NCI-H187 (cell line): ENCODE data around the gene OLA1.

Experiments used
- DNase-seq, 2 experiments: peaks; one replicate each; lab custom pipeline; 2025; lab: John Stamatoyannopoulos, UW

Gene OLA1

GRCh38 chr2:174224665-174225288, 23.6 kb downstream of the OLA1 start:
- DNase-seq: no peak

DNA sequence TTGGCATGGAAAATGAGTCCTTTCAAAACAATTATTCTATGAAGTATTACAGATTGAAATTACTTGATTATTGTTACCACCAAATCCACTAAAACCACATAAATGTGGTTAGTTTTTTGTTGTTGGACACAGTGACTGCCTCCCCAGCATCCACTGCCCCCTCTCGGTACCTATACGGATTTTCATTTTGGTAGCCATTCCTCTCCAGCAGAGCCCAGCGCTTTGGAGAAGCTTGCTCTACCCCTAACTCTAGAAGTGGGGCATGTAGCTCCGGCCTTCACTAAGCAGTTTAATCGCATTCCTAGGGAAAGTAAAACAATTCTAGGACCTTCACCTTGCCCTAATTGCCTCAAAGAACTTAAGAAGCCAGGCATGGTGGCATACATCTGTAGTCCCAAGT, 24.2 kb downstream of the OLA1 start:
- DNase-seq: no peak

DNA sequence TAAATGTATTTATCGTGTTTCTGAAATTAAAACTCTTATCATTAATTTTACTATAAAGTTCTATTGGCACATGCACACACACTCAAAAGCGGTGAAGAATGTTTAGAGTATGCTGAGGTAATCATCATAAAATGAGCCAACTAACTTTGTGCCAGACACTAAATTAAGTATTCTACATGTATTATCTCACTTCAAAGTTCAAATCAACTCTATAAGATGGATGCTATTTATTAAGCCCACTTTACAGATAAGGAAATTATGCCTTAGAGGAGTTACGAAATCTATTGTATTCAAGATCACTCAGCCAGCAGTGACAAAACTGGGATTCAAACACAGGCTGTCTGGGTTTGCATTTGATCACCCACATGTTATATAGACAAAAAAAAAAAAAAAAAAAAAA, 24.9 kb downstream of the OLA1 start:
- no peak for DNase-seq

DNA sequence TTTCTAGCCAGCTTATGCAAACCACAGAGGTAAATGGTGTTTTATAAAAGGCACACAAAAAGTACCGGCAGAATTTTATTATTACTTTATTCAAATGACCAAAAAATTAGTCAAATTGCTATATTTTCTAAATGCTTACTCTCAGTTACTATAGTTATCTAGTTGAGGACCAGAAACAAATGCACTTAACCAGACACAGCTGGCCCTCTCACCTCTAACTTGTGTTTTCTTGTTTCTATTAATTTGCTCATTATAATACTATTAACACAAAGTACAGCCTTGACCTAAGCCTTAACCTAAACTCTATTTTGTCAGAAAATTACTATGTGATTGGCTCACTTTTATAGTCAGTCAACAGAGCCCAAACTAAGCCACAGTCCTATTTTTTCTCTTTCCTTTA, 26.2 kb downstream of the OLA1 start:
- no peak for DNase-seq

- no peak for DNase-seq
Measured at GRCh38 chr2:174219321-174219720, 29.0 kb downstream of the OLA1 start.

DNA sequence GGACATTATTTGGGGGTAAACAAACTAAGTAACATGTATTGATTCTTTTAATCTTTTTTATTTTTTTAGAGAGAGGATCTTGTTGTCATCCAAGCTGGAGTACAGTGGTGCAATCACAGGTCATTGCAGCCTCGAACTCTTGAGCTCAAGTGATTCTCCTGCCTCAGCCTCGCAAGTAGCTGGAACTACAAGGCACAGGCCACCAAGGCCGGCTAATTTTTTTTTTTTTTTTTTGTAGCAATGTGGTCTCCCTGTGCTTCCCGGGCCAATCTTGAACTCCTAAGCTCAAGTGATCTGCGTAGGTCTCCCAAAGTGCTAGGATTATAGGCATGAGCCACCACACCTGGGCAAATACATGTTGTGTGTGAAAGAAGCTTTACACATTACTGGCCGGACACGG, 29.6 kb downstream of the OLA1 start:
- DNase-seq: no peak

DNA sequence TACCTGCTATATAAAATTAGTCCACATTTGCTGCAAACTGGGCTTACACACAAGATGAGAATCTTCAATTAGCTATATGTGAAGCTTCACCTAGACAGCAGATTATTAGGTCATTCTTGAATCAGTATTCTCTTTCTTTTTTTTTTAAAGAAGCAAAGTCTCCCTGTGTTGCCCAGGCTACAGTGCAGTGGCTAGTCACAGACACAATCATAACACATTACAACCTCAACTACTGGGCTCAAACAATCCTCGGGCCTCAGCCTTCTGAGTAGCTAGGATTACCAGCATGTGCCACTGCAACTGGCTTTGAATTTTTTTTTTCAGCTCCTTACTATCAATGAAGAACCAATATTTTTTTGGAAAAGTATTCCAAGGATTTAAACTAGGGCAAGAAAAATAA, 30.5 kb downstream of the OLA1 start:
- no peak for DNase-seq

GRCh38 chr2:174211954-174212353, 36.4 kb downstream of the OLA1 start:
- DNase-seq: no peak

- no peak for DNase-seq
Measured at GRCh38 chr2:174210862-174211261, 37.5 kb downstream of the OLA1 start.

DNA sequence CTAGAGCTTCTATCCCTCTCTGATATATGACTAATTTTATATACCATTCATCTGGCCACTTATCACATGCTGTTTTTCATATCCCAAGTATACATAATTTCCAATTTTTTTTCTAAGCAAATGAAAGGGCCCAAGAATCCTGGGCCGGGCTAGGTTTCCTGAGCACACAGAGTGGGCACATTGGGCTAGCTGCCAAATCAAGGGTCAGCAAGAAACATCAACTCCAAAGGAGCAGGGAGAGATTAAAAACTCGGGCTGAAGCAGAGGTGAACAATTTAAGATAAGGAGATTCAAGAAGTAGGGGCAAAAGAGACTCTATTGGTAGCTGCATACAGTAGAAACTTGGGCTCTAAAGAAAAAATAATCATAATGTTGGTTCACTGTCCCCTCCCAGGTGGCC, 39.0 kb downstream of the OLA1 start:
- no peak for DNase-seq

DNA sequence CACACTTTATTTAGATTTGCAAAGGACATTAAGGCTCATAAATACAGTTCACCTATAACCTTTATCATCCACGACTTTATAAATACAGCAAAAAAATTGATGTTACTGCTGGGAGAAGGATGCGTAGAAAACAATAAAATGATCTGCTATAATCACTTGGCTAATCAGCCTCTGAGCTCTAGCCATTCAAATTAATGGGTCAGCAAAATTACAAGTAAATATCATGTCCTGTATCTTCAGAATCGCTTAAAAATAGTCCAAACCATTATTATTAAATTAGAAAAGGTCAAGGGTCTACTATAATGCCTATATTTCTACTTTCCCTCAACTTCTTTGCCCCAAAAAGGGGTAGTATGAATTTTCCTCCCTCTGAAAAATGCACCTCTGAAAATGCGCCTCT, 40.3 kb downstream of the OLA1 start:
- DNase-seq: no peak

GRCh38 chr2:174205562-174205961, 42.8 kb downstream of the OLA1 start:
- DNase-seq: no peak

DNA sequence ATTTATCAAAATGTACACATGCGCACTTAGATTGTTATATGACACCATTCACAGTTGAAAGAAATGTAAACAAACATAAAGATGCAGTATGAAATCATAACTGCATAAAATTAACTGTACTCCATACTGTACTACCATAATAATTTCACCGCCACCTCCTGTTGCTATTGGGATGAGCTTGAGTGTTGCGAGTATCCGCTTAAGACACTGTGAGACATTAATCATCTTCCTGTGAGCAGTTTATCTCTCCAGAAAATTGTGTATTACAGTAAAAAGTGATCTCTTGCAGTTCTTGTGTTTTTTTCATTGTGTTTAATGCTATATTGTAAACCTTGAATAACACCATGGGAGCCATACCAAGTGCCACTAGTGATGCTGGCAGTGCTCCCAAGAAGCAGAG, 46.1 kb downstream of the OLA1 start:
- no peak for DNase-seq

DNA sequence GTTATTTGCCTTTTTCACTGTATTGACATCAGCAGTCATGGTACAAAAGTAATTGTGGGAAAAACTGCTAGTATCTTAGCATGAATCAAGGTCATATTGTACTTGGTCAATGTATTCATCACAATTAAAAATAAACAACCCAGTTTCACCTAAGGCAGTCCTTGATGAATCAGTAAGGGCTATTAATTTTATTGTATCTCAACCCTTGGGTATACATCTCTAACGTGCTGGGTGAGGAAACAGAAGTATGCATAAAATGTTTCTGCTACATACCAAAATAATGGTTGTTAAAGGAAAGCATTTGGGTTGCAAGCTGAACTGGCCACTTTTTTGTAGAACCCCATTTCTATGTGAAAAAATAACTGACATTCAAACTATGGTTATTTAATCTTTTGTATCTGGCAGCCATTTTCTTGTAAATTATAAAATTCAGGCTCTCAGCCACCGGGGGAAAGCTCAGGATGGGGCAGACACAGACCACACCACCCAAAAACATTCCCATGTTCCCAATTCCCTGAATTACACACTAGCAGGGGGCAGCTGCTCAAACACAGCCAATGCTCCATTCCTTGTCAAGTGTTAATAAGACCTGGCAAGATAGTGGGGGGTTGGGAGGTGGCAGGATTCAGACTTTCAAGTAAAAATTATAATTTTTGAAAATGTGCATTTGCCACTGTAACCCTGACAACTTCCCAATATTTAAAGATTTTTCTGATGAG, 49.3 kb downstream of the OLA1 start:
- DNase-seq: no peak

DNA sequence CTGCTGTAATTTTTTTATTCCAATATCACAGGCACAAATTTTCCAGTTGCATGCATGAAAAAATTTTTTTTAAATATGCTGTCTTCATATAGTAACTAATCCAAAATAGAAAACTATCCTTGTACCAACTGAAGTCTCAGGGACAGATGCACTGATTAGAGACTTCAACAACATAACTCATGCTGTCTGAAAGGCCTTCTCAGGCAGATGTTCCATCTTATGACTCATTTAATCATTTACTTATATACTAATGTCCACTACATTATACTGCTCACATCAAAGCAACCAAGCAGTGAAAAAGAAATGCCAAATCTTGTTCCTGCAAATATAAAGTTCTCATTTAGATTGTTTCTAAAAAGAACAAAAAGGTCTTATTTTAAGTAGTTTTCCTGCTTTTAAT, 53.1 kb downstream of the OLA1 start:
- DNase-seq: no peak

DNA sequence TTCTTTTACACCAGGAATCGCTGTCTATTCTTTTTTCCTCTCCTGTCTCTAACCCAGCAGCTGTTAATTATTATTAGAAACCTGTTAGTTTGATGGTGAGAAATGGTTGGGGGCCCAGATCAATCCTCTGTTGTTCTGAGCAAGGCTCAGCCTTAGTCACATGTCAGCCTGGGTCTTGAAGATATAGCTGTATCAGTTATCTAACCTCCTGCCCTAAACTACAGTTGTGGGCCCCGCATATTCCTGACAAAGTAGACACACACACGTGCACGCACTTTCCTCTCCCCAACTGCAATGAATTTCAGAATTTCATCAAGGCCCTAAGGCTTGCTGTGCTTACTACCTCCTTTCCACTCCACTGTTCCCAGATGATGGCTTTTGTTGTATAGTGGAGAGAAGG, 54.6 kb downstream of the OLA1 start:
- no peak for DNase-seq

DNA sequence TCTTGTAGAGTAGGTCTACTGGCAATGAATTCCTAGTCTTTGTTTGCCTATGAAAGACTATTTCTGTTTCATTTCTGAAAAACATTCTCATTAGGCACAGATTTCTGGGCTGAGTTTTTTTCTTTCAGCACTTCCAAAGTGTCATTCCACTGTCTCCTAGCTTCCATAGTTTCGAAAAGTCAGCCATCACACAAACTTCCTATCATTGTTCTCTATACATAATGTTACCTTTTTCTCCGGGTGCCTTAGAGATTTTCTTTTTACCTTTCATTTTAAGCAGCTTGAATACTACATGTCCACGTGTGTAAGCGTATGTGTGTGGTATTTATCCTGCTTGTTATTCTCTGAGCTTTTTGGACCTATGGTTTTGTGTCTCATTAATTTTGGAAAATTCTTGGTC, 55.7 kb downstream of the OLA1 start:
- no peak for DNase-seq

DNA sequence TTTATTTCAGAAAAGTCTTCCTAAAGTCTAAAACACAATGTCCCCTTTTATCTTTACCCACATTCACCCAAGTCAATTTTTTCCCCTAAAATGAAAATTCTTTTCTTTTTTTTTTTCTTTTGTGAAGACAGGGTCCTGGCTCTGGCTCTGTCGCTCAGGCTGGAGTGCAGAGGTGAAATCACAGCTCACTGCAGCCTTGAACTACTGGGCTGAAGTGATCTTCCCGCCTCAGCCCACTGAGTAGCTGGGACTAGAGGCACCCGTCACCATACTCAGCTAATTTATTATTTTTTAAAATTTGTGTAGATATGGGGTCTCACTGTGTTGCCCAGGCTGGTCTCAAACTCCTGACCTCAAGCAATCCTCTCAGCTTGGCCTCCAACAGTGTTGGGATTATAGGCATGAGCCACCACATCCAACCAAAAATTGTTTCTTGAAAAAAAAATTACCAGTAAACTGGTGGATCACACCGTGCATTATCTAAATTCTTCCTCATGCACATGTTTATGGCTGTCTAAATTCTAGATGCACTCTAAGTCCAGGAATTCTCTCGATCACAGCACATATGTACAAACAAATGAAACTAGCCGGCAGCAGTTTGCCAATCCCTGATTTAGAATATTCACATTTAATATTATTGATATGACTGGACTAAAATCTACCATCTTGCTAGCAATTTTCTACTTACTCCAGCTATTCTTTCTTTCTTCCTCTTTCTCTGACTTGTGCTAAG, 56.8 kb downstream of the OLA1 start:
- no peak for DNase-seq

DNA sequence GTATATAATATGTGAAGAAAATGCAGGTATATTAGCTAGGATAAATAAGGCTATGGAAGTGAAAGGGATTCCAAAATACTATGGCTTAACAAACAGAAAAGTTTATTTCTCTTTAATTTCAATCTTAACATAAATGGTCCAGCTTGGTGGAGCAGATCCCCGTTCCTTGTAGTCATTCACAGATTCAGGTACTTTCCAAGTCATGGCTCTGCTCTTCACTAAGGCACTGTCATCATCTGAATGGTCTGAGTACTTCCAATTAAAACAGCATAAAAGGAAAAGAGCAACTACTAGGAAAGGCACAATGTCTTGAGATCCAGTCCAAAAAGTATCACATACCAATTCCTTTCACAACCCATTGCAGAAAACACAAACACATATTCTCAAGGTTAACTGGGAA, 63.4 kb downstream of the OLA1 start:
- DNase-seq: no peak

- no peak for DNase-seq
Measured at GRCh38 chr2:174184504-174184903, 63.8 kb downstream of the OLA1 start.

DNA sequence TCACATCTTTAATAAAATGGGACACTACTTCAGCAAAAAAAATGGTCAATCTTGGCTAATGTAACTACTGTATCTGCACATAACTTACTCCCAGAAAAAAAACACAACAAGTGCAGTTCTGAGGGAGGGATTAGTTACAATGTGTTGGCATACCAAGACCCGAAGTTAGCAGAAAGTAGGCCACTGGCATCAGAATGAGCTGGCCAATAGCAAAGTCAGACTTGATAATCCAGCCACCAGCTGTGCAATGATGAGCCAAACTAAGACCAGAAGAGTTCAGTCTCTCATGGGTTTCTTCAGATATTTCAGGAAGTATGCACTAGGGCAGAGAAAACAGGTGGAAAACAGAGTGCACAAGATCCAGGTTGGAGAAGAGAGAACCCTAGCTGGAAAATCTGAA, 65.3 kb downstream of the OLA1 start:
- no peak for DNase-seq

- DNase-seq: no peak
Measured at GRCh38 chr2:174181368-174181767, 67.0 kb downstream of the OLA1 start.

DNA sequence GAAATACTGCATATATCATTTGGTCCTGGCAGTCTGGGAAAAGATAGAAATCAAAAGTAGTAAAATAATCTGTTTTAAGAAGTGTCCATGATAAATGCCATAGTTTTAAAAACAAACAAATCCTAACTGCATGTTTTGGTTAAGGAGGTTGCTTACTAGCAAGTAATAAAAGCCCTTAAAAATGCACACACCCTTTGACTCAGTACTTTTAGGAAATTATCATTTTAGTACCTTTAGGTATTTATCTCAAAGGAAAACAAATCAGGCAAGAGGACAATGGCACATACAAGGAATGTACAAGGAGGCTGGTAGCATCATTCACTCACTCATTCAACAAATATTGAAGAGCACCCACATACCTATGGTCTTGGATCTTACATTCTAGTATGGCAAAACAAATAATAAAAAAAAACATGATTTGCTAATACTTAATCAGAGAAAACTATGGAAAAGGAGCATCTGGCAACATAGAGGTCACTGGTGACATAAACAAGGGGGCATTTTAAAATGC, 67.6 kb downstream of the OLA1 start:
- no peak for DNase-seq
